HEK293 (cell line): ENCODE measurements around the gene PYGM.

Source experiments
- BCL6B ChIP-seq: fragments of 450-650 bp; formaldehyde crosslinking; IDR thresholded peaks from 2 replicates; pipeline ENCODE4 v1.5.1; 2017; ENCODE audit warnings: missing biosample characterization, missing genetic modification characterization
- FEZF1 ChIP-seq: fragments of 450-650 bp; formaldehyde crosslinking; IDR thresholded peaks from 2 replicates; pipeline ENCODE4 v1.5.1; 2016; ENCODE audit warnings: missing biosample characterization, missing genetic modification characterization
- GFI1B ChIP-seq: fragments of 450-650 bp; formaldehyde crosslinking; IDR thresholded peaks from 2 replicates; pipeline ENCODE4 v1.5.1; 2016; ENCODE audit warnings: missing biosample characterization, missing genetic modification characterization
- KLF7 ChIP-seq: fragments of 450-650 bp; formaldehyde crosslinking; IDR thresholded peaks from 2 replicates; pipeline ENCODE4 v1.5.1; 2016; ENCODE audit warnings: missing biosample characterization, missing genetic modification characterization, borderline replicate concordance
- OSR2 ChIP-seq: fragments of 450-650 bp; formaldehyde crosslinking; IDR thresholded peaks from 2 replicates; pipeline ENCODE4 v1.5.1; 2016; ENCODE audit warnings: missing biosample characterization, missing genetic modification characterization
- SP2 ChIP-seq: fragments of 450-650 bp; formaldehyde crosslinking; IDR thresholded peaks from 2 replicates; pipeline ENCODE4 v1.5.1; 2016; ENCODE audit warnings: missing biosample characterization, missing genetic modification characterization
- TCF7L2 ChIP-seq: IDR thresholded peaks from 2 replicates; pipeline ENCODE4 v1.6.1; 2011; ENCODE audit warnings: low read depth, mild to moderate bottlenecking, inconsistent platforms, low read length, moderate library complexity, borderline replicate concordance
- TRIM28 ChIP-seq: IDR thresholded peaks from 2 replicates; pipeline ENCODE4 v1.6.1; 2011; ENCODE audit warnings: low read length, control low read depth, borderline replicate concordance
- ZBTB1 ChIP-seq: fragments of 450-650 bp; formaldehyde crosslinking; IDR thresholded peaks from 2 replicates; pipeline ENCODE4 v1.5.1; 2016; ENCODE audit warnings: missing biosample characterization, missing genetic modification characterization
- ZFHX2 ChIP-seq: fragments of 450-650 bp; formaldehyde crosslinking; conservative IDR thresholded peaks from 2 replicates; pipeline ENCODE4 v1.5.1; 2016; ENCODE audit warnings: missing biosample characterization, missing genetic modification characterization
- ZFP69B ChIP-seq: fragments of 450-650 bp; formaldehyde crosslinking; IDR thresholded peaks from 2 replicates; pipeline ENCODE4 v1.5.1; 2016; ENCODE audit warnings: missing biosample characterization, missing genetic modification characterization
- ZIC2 ChIP-seq: fragments of 450-650 bp; formaldehyde crosslinking; IDR thresholded peaks from 2 replicates; pipeline ENCODE4 v1.5.1; 2016; ENCODE audit warnings: missing biosample characterization, missing genetic modification characterization
- ZNF132 ChIP-seq: fragments of 450-650 bp; formaldehyde crosslinking; IDR thresholded peaks from 2 replicates; pipeline ENCODE4 v1.5.1; 2017; ENCODE audit warnings: missing biosample characterization, missing genetic modification characterization, borderline replicate concordance
- ZNF175 ChIP-seq: fragments of 450-650 bp; formaldehyde crosslinking; IDR thresholded peaks from 2 replicates; pipeline ENCODE4 v1.5.1; 2016; ENCODE audit warnings: missing biosample characterization, missing genetic modification characterization
- ZNF184 ChIP-seq: fragments of 450-650 bp; IDR thresholded peaks from 2 replicates; pipeline ENCODE4 v1.5.1; 2018; ENCODE audit warnings: missing biosample characterization, mild to moderate bottlenecking, missing genetic modification characterization
- ZNF221 ChIP-seq: fragments of 450-650 bp; formaldehyde crosslinking; IDR thresholded peaks from 2 replicates; pipeline ENCODE4 v1.5.1; 2017; ENCODE audit warnings: missing biosample characterization, missing genetic modification characterization, borderline replicate concordance
- ZNF239 ChIP-seq: fragments of 450-650 bp; formaldehyde crosslinking; IDR thresholded peaks from 2 replicates; pipeline ENCODE4 v1.5.1; 2016; ENCODE audit warnings: missing biosample characterization, missing genetic modification characterization
- ZNF274 ChIP-seq, 2 experiments: fragments of 200-500 bp in 1 of 2; fragments of 450-650 bp in 1 of 2; sonication (Bioruptor generic) in 1 of 2; formaldehyde crosslinking in 1 of 2; IDR thresholded peaks; 2 replicates each; pipeline versions ENCODE4 v1.5.1 to v1.6.1; 2014 to 2016; ENCODE audit warnings: borderline replicate concordance in 1 of 2, inconsistent platforms in 1 of 2, low read length in 1 of 2, missing biosample characterization in 1 of 2, missing genetic modification characterization in 1 of 2
- ZNF37A ChIP-seq: fragments of 450-650 bp; IDR thresholded peaks from 2 replicates; pipeline ENCODE4 v1.5.1; 2018; ENCODE audit warnings: missing biosample characterization, missing genetic modification characterization
- ZNF501 ChIP-seq: fragments of 450-650 bp; formaldehyde crosslinking; IDR thresholded peaks from 2 replicates; pipeline ENCODE4 v1.5.1; 2016; ENCODE audit warnings: missing biosample characterization, missing genetic modification characterization
- ZNF513 ChIP-seq: fragments of 450-650 bp; IDR thresholded peaks from 2 replicates; pipeline ENCODE4 v1.5.1; 2018; ENCODE audit warnings: missing biosample characterization, missing genetic modification characterization
- ZNF529 ChIP-seq: fragments of 450-650 bp; formaldehyde crosslinking; IDR thresholded peaks from 2 replicates; pipeline ENCODE4 v1.5.1; 2017; ENCODE audit warnings: missing genetic modification characterization, missing biosample characterization; ENCODE audit not compliant: insufficient replicate concordance
- ZNF549 ChIP-seq: fragments of 450-650 bp; IDR thresholded peaks from 2 replicates; pipeline ENCODE4 v1.5.1; 2018; ENCODE audit warnings: missing biosample characterization, missing genetic modification characterization, mild to moderate bottlenecking, inconsistent platforms, moderate library complexity
- ZNF600 ChIP-seq: fragments of 450-650 bp; formaldehyde crosslinking; IDR thresholded peaks from 2 replicates; pipeline ENCODE4 v1.5.1; 2016; ENCODE audit warnings: missing biosample characterization, missing genetic modification characterization
- ZNF621 ChIP-seq: fragments of 450-650 bp; formaldehyde crosslinking; IDR thresholded peaks from 2 replicates; pipeline ENCODE4 v1.5.1; 2017; ENCODE audit warnings: missing biosample characterization, missing genetic modification characterization
- ZNF626 ChIP-seq: fragments of 450-650 bp; sonication (Bioruptor Pico); formaldehyde crosslinking; IDR thresholded peaks from 2 replicates; pipeline ENCODE4 v1.5.1; 2018; ENCODE audit warnings: missing biosample characterization, missing genetic modification characterization, inconsistent platforms
- ZNF654 ChIP-seq: fragments of 450-650 bp; formaldehyde crosslinking; IDR thresholded peaks from 2 replicates; pipeline ENCODE4 v1.5.1; 2016; ENCODE audit warnings: low read depth, missing biosample characterization, missing genetic modification characterization
- ZNF707 ChIP-seq: fragments of 450-650 bp; formaldehyde crosslinking; IDR thresholded peaks from 2 replicates; pipeline ENCODE4 v1.5.1; 2016; ENCODE audit warnings: missing biosample characterization, missing genetic modification characterization
- ZNF76 ChIP-seq: fragments of 450-650 bp; formaldehyde crosslinking; IDR thresholded peaks from 2 replicates; pipeline ENCODE4; 2016; ENCODE audit warnings: low read depth, missing biosample characterization, missing genetic modification characterization, borderline replicate concordance
- ZNF776 ChIP-seq: fragments of 450-650 bp; formaldehyde crosslinking; IDR thresholded peaks from 2 replicates; pipeline ENCODE4 v1.5.0; 2017; ENCODE audit warnings: missing biosample characterization, missing genetic modification characterization, borderline replicate concordance
- ZNF837 ChIP-seq: fragments of 450-650 bp; formaldehyde crosslinking; IDR thresholded peaks from 2 replicates; pipeline ENCODE4 v1.5.1; 2016; ENCODE audit warnings: missing biosample characterization, missing genetic modification characterization
- ZSCAN16 ChIP-seq: fragments of 450-650 bp; formaldehyde crosslinking; IDR thresholded peaks from 2 replicates; pipeline ENCODE4 v1.5.1; 2016; ENCODE audit warnings: missing biosample characterization, missing genetic modification characterization
- ZSCAN4 ChIP-seq: fragments of 450-650 bp; formaldehyde crosslinking; IDR thresholded peaks from 2 replicates; pipeline ENCODE4 v1.5.1; 2017; ENCODE audit warnings: missing biosample characterization, missing genetic modification characterization
- TF ChIP-seq, protein P1 (sequence below): fragments of 450-650 bp; formaldehyde crosslinking; IDR thresholded peaks from 2 replicates; pipeline ENCODE4 v1.5.1; 2016; ENCODE audit warnings: missing biosample characterization, missing genetic modification characterization
- TF ChIP-seq, protein P2 (sequence below): fragments of 450-650 bp; formaldehyde crosslinking; IDR thresholded peaks from 2 replicates; pipeline ENCODE4 v1.5.1; 2016; ENCODE audit warnings: missing biosample characterization, missing genetic modification characterization

PYGM gene

GRCh38 chr11:64803158-64803845 is 43.5 kb upstream of the PYGM start, which contains the start of gene MAP4K2 (continued):
- TF ChIP-seq ZNF837 (tag by site-specific recombination) (no peak), KLF7 (no peak), ZNF529 (tag by site-specific recombination) (no peak), ZNF76 (no peak), ZNF37A (tag by site-specific recombination) (no peak), ZNF239 (no peak), ZNF132 (tag by site-specific recombination) (no peak), ZNF184 (no peak), ZNF621 (tag by site-specific recombination) (no peak), GFI1B (tag by site-specific recombination) (no peak), ZFP69B (tag by site-specific recombination) (no peak), ZBTB1 (tag by site-specific recombination) (no peak), ZNF626 (no peak), ZNF654 (tag by site-specific recombination) (no peak), ZNF600 (0 out of 2 replicates have a peak, but pooled peaks have one; percentile 60), ZNF501 (no peak), TCF7L2 (no peak), OSR2 (tag by site-specific recombination) (no peak), ZSCAN4 (tag by site-specific recombination) (no peak), ZNF221 (tag by site-specific recombination) (no peak), ZNF776 (tag by site-specific recombination) (no peak), BCL6B (no peak), ZNF549 (tag by site-specific recombination) (no peak), SP2 (tag by site-specific recombination) (peak; percentile 67), ZIC2 (tag by site-specific recombination) (no peak), ZNF175 (tag by site-specific recombination) (no peak), TRIM28 (no peak), FEZF1 (tag by site-specific recombination) (no peak), ZNF274 (IDR thresholded peaks at IDR 0.05; ENCODE audit: low read length) (no peak), ZNF274 (tag by site-specific recombination; IDR thresholded peaks at IDR 0.05; ENCODE audit: borderline replicate concordance) (no peak), ZNF707 (tag by site-specific recombination) (no peak), ZNF513 (tag by site-specific recombination) (no peak), ZSCAN16 (tag by site-specific recombination) (no peak), ZFHX2 (no peak)
- TF ChIP-seq, protein P1, sequence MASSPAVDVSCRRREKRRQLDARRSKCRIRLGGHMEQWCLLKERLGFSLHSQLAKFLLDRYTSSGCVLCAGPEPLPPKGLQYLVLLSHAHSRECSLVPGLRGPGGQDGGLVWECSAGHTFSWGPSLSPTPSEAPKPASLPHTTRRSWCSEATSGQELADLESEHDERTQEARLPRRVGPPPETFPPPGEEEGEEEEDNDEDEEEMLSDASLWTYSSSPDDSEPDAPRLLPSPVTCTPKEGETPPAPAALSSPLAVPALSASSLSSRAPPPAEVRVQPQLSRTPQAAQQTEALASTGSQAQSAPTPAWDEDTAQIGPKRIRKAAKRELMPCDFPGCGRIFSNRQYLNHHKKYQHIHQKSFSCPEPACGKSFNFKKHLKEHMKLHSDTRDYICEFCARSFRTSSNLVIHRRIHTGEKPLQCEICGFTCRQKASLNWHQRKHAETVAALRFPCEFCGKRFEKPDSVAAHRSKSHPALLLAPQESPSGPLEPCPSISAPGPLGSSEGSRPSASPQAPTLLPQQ (tag by site-specific recombination): no peak
- TF ChIP-seq, protein P2, sequence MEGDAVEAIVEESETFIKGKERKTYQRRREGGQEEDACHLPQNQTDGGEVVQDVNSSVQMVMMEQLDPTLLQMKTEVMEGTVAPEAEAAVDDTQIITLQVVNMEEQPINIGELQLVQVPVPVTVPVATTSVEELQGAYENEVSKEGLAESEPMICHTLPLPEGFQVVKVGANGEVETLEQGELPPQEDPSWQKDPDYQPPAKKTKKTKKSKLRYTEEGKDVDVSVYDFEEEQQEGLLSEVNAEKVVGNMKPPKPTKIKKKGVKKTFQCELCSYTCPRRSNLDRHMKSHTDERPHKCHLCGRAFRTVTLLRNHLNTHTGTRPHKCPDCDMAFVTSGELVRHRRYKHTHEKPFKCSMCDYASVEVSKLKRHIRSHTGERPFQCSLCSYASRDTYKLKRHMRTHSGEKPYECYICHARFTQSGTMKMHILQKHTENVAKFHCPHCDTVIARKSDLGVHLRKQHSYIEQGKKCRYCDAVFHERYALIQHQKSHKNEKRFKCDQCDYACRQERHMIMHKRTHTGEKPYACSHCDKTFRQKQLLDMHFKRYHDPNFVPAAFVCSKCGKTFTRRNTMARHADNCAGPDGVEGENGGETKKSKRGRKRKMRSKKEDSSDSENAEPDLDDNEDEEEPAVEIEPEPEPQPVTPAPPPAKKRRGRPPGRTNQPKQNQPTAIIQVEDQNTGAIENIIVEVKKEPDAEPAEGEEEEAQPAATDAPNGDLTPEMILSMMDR (tag by site-specific recombination): peak; percentile 44
